Activated CD8-positive, alpha-beta memory T cell treated with anti-CD3 and anti-CD28 coated beads, Interleukin-2, amount 50 U/mL, for 4 hours (primary cell): Measurements from ENCODE around the gene LY6G5C.

ENCODE experiments used
- DNase-seq: peaks from one replicate; pipeline ENCODE4 v3.0.0-alpha.2; 2020

Gene LY6G5C

DNA sequence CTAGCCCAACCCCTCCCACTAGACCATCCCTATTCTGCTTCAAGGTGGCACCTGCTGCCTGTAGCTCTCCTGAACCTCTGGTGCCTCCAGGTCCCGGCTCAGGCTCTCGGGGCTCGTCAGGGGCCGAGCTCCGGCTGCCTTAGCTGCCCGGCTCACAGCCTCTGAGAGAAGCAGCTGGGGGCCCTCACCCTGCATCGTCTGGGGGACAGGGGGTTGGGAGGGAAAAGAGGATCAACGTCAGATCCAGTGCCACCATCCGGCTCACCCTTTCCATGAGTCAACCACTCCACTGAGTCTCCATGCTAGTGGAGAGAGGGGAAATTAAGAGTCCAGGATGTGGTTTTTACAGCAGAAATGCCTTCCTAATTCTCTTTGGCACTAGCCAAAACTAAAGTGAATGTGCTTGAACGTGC, 41.4 kb downstream of the LY6G5C start:
- no peak for DNase-seq

DNA sequence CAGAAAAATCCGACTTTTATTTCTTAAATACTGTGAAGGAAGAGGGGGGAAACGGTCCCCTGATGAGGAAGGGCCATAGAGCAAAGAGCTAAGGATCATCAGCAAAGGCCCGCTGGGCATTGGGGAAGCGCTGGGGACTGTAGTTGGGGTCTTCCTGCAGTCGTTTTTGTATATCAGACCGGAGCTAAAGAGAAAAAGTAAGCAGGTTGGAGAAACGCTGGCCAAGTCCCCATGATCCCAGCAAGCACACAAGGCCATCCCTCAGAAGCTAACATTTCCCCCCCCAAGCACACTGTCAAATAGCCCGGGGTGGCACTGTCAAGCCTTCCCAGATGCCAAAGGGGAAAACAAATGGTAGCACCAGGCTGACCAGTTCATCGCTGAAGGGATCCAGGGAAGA, 41.8 kb downstream of the LY6G5C start:
- no peak for DNase-seq

GRCh38 chr6:31636698-31637596, 43.9 kb downstream of the LY6G5C start:
- DNase-seq: no peak

DNA sequence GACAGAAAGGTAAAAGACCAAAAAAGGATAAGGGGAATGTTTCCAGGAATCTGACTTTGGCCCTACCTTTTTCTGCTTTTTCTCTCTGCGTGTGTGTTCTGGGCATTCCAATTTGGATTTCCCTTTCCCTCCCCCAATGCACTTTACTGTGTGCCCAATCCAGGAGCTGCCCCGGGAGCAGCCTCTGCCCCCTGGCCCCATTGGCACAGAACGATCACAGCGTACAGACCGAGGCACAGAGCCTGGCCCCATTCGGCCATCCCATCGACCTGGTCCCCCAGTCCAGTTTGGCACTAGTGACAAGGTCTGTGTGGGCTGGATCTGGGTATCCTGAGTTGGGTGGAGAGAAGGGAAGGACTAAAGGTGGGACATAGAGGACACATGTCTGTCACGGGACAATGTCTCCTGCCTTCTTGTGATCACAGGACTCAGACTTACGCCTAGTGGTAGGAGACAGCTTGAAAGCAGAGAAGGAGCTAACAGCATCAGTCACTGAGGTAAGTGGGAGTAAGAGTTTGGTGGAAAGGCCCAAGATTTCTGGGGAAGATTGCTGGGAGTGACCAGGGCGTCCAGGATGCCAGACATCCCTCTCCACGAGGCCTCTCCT, 45.8 kb downstream of the LY6G5C start:
- no peak for DNase-seq

- no peak for DNase-seq
These were observed 46.7 kb downstream of the LY6G5C start for GRCh38 chr6:31634131-31634530.

- DNase-seq: no peak
These were observed 47.4 kb downstream of the LY6G5C start for GRCh38 chr6:31633447-31633846.

DNA sequence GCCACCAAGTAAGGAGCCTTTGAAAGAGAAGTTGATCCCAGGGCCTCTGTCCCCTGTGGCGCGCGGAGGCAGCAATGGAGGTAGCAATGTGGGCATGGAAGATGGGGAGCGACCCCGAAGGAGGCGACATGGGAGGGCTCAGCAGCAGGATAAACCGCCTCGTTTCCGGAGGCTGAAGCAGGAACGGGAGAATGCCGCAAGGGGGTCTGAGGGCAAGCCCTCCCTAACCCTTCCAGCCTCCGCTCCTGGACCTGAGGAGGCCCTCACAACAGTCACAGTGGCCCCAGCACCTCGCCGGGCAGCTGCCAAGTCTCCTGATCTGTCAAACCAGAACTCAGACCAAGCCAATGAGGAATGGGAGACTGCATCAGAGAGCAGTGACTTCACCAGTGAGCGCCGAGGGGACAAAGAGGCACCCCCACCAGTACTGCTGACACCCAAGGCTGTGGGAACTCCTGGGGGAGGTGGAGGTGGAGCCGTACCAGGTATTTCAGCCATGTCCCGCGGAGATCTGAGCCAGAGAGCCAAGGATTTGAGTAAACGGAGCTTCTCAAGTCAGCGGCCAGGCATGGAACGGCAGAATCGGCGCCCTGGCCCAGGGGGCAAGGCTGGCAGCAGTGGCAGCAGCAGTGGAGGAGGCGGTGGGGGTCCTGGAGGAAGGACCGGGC, 48.5 kb downstream of the LY6G5C start:
- DNase-seq: no peak

- no peak for DNase-seq
These were observed 49.1 kb downstream of the LY6G5C start for GRCh38 chr6:31631681-31632278.

DNA sequence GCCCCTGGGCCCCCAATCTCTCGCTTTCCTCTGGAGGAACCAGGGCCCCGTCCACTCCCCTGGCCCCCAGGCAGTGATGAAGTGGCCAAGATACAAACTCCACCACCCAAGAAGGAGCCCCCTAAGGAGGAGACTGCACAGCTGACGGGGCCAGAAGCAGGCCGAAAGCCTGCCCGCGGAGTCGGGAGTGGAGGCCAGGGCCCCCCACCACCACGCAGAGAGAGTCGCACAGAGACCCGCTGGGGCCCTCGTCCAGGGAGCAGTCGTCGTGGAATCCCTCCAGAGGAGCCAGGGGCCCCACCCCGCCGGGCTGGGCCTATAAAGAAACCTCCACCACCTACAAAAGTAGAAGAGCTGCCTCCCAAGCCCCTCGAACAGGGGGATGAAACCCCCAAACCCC, 49.7 kb downstream of the LY6G5C start:
- DNase-seq: no peak

- no peak for DNase-seq
These were observed 50.5 kb downstream of the LY6G5C start for GRCh38 chr6:31630177-31630934.

GRCh38 chr6:31629014-31629413, 51.9 kb downstream of the LY6G5C start:
- DNase-seq: no peak

- DNase-seq: no peak
These were observed 53.1 kb downstream of the LY6G5C start for GRCh38 chr6:31627690-31628287.

GRCh38 chr6:31626952-31627351, 53.9 kb downstream of the LY6G5C start:
- no peak for DNase-seq
